ENCODE data around the gene CTU1. TPM values are rescaled to one million over a fixed set of nuclear protein-coding genes. Genes with fewer than 3 reads are reported as not detected.
A peak's percentile ranks its signal among the peaks of the same experiment; 100 is the strongest.
"Not testable (repeated sequence)": the region's sequence is repeated elsewhere in the genome, so short reads cannot be mapped to it uniquely, and the experiment has no call there.

CTU1 gene
- total RNA-seq (2014; rRNA removed; shearing (Covaris generic)) = 10.1 and 14.8 TPM in 2 replicates
- 25.4 and 29.9 TPM in 2 replicates for polyA plus RNA-seq (2014; cell fraction: nucleus; rRNA removed)

GRCh38 chr19:51108066-51108804 lies at the start of gene CTU1:
Gene CTU1, minus strand, starts transcription at chr19:51108409. Its CDS starts 3,840 bp downstream, at chr19:51104569.
- peak; percentile 97 for DNase-seq (ENCODE audit: extremely low read depth, low read depth)

- DNase-seq (ENCODE audit: extremely low read depth, low read depth) = no peak
Observed at GRCh38 chr19:51157265-51157664, 49.1 kb upstream of the CTU1 start.

GRCh38 chr19:51156710-51157109 lies 48.5 kb upstream of the CTU1 start:
- no peak for DNase-seq (ENCODE audit: extremely low read depth, low read depth)

- DNase-seq (ENCODE audit: extremely low read depth, low read depth) = no peak
Observed at GRCh38 chr19:51150627-51151026, 42.4 kb upstream of the CTU1 start.

GRCh38 chr19:51148580-51148979 lies 40.4 kb upstream of the CTU1 start:
- DNase-seq (ENCODE audit: extremely low read depth, low read depth) = no peak

- DNase-seq (ENCODE audit: extremely low read depth, low read depth) = no peak
Observed at GRCh38 chr19:51147663-51148062, 39.5 kb upstream of the CTU1 start.

- DNase-seq (ENCODE audit: extremely low read depth, low read depth) = no peak
Observed at GRCh38 chr19:51146751-51147150, 38.5 kb upstream of the CTU1 start.

GRCh38 chr19:51145916-51146493 lies 37.8 kb upstream of the CTU1 start:
- DNase-seq (ENCODE audit: extremely low read depth, low read depth) = no peak

GRCh38 chr19:51144482-51145045 lies 36.4 kb upstream of the CTU1 start:
- no peak for DNase-seq (ENCODE audit: extremely low read depth, low read depth)

GRCh38 chr19:51143486-51143885 lies 35.3 kb upstream of the CTU1 start:
- DNase-seq (ENCODE audit: extremely low read depth, low read depth) = no peak

GRCh38 chr19:51142809-51143475 lies 34.7 kb upstream of the CTU1 start:
- not testable (repeated sequence) for DNase-seq (ENCODE audit: extremely low read depth, low read depth)

- DNase-seq (ENCODE audit: extremely low read depth, low read depth) = no peak
Observed at GRCh38 chr19:51142119-51142518, 33.9 kb upstream of the CTU1 start, which contains the start of gene SIGLEC7. Gene SIGLEC7, plus strand, starts transcription at chr19:51142301. Its CDS starts 69 bp downstream, at chr19:51142370.

- no peak for DNase-seq (ENCODE audit: extremely low read depth, low read depth)
Observed at GRCh38 chr19:51141181-51141580, 33.0 kb upstream of the CTU1 start.

- DNase-seq (ENCODE audit: extremely low read depth, low read depth) = no peak
Observed at GRCh38 chr19:51140441-51140840, 32.2 kb upstream of the CTU1 start.

- DNase-seq (ENCODE audit: extremely low read depth, low read depth) = no peak
Observed at GRCh38 chr19:51139299-51140014, 31.2 kb upstream of the CTU1 start.

- DNase-seq (ENCODE audit: extremely low read depth, low read depth) = no peak
Observed at GRCh38 chr19:51138549-51138979, 30.4 kb upstream of the CTU1 start.

- no peak for DNase-seq (ENCODE audit: extremely low read depth, low read depth)
Observed at GRCh38 chr19:51137792-51138425, 29.7 kb upstream of the CTU1 start.

GRCh38 chr19:51136851-51137551 lies 28.8 kb upstream of the CTU1 start:
- DNase-seq (ENCODE audit: extremely low read depth, low read depth) = no peak

- DNase-seq (ENCODE audit: extremely low read depth, low read depth) = no peak
Observed at GRCh38 chr19:51135986-51136762, 28.0 kb upstream of the CTU1 start.
